HG03139 (cell line): ENCODE measurements around the gene PMM2.
"Not testable (repeated sequence)": the region's sequence is repeated elsewhere in the genome, so short reads cannot be mapped to it uniquely, and the experiment has no call there.

Experiments used
- ATAC-seq: cut with Tn5 transposase; IDR thresholded peaks from one replicate; pipeline ENCODE4 v1.9.1; 2021; ENCODE audit not compliant: unreplicated experiment

Gene PMM2

DNA sequence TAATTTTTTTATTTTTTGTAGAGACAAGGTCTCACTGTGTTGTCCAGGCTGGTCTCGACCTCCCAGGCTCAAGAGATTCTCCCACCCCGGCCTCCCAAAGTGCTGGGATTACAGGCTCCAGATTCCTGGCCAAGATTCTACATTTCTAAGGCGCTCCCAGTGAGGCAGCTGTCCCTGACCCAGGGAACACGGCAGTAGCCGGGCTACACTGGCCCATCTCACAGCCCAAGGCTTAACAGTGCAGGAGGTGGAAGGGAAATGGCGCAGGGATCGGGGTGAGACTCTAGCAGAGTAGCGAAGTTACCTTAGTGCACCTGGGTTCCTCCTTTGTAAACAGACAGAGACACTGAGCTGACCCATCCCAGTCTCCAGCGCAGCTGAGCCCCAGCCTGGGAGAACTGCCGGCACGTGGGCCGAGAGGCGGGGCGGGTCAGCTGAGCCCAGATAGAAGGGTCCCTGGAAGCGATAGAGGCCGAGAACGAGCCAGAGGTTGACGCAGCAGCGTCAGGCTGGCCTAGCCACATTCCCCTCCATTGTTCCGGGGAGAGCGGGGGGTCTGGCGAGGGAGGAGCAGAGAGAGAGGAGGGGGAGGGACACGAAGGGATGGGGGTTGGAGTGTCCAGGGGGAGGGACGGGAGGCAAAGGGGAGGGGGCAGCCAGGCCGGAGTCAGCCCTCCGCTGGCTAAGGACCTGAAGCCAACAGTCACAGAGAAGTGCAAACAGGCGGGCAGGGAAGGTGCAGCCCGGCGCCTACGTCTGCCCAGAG is 68.7 kb downstream of the PMM2 start:
- no peak for ATAC-seq

DNA sequence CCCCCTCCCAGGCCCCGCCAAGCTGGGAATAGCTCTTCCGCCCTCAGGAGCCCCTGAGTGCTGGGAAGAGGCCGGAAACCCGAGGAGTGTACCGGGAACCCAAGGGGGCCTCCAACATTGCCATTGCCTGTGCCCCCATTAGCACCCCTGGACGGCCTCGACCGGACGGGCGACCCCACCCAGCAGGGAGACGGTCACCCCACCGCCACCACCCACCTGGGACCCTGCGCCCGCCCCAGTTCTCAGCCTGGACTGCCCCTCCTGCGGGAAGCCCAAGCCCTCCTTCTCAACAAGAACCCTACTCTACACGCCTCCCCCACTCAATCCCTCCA is 69.2 kb downstream of the PMM2 start:
- ATAC-seq = no peak

GRCh38 chr16:8867216-8867931 is 69.7 kb downstream of the PMM2 start:
- ATAC-seq = no peak

- ATAC-seq = no peak
Observed at GRCh38 chr16:8867932-8868415, 70.3 kb downstream of the PMM2 start.

DNA sequence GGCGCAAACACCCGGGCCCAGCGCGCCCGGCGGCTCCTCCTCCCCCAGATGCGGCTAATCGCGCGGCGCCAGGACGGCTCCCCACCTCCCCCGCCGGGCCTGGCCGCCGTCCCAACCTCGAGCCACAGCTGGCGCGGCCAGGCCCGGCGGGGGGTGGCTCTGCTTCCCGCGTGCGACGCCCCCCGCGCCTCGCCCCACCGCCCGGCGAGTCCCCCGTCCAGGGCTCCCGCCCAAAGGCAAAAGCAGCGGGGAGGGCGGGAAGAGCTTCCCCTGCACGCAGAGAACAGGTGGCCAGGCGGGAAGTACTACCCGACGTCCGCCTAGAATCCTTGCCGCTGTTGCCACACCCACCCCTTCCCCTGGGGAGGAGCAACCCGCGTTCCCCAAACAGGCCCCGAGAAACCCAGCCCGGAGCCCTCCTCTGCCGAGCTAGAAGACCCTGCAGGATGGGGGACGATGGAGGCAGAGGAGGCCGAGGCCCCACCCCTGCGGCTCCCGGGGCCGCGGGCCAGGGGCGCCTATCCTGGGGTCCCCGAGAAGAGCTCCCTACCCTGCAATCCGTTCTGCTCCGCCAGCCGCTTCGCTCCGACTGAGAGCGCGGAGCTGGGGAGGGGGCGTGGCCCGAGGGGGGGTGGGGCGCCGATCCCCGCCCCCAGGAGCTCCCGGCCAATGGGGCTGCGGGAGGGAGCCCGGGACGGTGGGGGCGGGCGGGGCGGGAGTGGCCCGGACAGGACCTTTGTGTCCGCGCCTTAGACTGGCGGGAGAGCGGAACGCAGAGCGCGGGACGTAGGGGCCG is 71.0 kb downstream of the PMM2 start, which contains the start of gene CARHSP1:
Gene CARHSP1, minus strand, starts transcription at position 591 of the 796 bp plus-strand sequence. CDS start 9,678 bp downstream, outside the sequence.
- ATAC-seq = peak; percentile 55

DNA sequence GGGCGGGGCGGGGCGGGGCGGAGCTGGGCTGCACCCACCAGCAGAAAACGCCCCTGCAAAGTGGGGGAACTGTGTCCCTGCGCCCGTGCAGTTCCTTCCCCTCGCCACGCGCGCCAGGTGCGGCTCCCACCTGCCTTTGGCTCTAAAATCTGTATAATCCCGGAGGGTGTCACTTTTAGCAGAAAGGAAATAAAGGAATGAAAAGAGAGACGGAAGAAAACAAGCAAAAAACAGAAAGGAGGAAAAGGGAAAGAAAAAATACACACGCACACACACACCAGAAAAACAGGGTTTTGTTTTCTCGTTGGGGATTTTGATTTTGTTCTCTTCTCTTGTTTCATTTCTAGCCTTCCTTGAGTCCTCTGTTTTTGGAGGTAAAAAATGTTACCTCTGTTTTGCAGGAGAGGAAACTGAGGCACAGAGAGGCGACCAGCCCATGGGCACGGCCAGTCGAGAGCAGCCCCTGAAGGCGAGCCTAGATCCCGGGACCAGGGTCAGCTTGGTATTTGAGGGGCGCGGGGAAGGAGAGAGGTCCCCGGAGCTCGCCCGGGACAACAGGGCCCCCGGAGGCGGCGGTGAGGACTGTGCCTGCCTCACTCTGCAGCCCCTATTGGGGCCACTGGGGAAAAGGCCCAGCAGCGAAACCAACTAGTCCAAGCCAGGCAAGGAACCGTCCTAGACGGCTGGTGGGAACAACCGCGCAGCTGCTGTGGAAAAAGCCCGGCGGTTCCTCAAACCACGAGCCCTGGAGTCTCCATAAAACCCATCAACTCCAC is 71.8 kb downstream of the PMM2 start:
- no peak for ATAC-seq

GRCh38 chr16:8869988-8870241 is 72.3 kb downstream of the PMM2 start:
- not testable (repeated sequence) for ATAC-seq

DNA sequence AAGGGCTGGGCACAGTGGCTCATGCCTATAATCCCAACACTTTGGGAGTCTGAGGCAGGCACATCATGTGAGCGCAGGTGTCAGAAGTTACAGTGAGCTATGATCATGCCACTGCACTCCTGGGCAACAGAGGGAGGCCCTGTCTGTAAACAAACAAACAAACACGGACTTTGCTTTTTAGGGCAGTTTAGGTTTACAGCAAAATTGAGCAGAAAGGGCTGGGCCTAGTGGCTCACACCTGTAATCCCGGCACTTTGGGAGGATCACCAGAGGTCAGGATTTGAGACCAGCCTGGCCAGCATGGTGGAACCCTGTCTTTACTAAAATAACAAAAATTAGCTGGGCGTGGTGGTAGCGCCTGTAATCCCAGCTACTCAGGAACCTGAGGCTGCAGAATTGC is 74.4 kb downstream of the PMM2 start:
- ATAC-seq = no peak

DNA sequence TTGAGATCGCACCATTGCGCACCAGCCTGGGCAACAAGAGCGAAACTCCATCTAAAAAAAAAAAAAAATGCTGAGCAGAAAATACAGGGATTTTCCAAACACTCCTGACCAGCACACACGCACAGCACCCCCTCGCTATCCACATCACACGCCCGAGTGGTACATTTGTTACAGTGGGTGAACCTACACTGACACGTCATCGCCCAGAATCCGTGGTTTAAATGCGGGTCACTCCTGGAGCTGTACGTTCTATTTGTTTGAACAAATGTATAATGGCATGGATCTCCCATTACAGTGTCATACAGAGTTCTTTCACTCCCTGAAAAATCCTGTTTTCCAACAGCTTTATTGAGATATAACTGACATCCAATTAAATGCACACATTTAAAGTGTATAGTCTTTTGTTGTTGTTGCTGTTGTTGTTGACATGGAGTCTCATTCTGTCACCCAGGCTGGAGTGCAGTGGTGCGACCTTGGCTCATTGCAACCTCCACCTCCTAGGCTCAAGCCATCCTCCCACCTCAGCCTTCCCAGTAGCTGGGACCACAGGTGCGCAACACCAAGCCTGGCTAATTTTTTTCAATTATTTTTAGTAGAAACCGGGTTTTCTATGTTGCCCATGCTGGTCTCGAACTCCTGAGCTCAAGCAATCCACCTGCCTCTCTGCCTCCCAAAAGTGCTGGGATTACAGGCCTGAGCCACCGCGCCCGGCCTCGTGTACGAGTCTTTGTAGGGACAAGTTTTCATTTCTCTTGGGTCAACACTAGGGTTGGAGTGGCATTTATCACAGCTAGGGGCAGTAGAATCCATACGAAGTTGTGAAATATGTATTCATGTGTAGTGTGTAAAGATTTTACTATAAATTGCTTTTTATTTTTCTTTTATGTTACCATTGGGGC is 75.6 kb downstream of the PMM2 start:
- no peak for ATAC-seq

- ATAC-seq = not testable (repeated sequence)
Observed at GRCh38 chr16:8873866-8874195, 76.2 kb downstream of the PMM2 start.

DNA sequence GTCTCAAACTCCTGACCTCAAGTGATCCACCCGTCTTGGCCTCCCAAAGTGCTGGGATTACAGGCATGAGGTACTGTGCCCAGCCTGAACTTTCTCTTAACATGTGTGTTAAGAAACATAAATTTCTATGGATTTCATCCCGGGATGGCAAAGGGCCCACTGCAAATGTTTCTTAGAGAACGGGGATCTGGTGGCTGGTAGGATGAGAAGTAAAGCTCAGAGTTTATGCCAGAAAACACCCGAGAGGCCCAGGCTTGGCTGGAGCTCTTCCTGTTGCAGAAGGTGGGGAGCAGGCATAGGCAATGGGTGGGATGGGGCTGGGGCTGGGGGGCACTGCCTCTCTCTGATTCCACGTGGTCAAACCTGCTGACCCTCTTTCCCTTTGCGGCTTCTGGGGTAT is 76.7 kb downstream of the PMM2 start:
- ATAC-seq = no peak

DNA sequence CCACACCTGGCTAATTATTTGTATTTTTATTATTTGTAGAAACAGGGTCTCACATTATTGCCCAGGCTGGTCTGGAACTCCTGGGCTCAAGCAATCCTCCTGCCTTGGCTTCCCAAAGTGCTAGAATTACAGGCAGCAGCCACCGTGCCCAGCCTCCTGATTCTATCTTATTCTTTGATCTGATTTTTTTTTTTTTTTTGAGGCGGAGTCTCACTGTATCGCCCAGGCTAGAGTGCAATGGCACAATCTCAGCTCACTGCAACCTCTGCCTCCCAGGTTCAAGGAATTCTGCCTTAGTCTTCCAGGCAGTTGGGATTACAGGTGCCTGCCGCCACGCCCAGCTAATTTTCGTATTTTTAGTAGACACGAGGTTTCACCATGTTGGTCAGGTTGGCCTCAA is 77.7 kb downstream of the PMM2 start:
- ATAC-seq = not testable (repeated sequence)

DNA sequence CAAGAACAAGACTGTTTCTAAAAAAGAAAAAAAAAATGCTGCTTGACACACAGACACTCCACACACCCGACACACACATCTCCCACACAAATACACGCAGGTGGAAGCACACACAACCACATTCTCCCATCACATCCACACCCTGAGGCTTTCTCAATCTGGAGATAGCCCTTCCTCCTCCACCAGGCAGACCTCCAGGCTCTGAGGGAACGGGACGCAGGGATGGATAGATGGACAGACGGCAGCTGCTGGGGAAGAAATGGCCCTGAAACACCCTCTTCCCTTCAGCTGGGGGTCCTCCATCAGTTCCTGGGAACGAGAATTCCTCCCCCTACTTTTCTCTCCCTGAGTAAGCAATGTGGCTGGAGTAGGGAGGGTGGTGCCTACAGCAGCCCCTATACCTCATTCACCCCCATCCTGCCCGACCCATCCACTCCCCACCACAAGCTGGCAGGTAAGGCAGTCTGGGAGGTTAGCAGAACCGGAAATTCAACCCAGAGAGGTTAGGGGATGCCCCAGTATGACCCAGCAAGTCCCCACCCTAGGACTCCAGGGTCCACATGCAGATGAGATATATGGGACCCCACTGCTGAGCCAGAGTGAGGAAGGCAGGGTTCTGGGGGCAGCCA is 80.4 kb downstream of the PMM2 start:
- no peak for ATAC-seq

GRCh38 chr16:8878523-8878911 is 80.9 kb downstream of the PMM2 start:
- no peak for ATAC-seq

DNA sequence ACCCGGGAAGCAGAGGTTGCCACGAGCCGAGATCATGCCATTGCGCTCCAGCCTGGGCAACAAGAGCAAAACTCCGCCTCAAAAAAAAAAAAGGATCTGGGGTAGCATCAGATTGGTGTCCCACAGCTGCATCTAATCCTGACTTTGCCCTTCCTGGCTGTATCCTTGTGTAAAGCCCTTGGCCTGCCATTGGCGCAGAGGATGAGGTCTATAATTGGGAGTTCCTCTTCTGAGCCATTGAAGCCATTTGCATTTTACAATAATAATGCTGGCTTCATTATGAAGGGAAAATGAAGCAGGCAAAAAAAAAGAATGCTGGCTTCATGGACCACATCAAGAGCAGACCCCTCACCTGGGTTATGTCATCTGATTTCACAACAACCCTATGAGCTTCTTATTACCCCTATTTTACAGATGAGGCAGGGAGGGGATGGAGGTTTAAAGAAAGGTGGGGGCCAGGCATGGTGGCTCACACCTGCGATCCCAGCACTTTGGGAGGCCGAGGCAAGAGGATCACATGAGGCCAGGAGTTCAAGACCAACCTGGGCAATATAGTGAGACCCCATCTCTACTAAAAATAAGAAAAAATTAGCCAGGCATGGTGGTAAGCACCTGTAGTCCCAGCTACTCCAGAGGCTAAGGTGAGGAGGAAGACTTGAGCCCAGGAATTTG is 83.3 kb downstream of the PMM2 start:
- ATAC-seq = no peak

DNA sequence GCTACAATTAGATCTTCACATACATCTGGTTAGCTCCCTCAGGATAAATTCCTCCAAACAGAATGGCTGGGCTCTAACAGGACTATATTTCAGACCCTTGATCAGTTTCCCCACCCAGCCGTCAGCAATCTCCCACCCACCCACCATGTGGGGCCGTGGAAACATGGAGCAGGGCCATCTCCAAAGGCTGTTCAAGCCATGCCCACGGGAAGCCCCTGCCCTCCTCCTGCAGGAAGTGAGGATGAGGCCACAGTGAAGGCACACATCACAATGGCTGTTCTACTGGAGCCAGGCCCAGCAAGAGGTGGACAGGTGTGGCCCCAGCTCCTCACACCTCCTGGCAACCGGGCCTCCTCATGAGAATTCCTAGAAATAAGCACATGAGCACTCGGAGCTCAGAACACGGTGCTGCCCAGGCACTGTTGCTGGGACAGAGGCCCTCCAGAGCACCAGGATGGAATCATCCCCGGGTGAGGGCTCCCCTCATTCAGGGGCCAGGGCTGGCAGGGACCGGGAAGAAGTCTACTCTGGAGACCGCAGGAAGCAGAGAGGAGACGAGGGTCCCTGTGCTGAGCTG is 84.5 kb downstream of the PMM2 start, which contains the start of gene LITAFD:
Gene LITAFD, plus strand, starts transcription at position 311 of the 577 bp plus-strand sequence. CDS start 2,005 bp downstream, outside the sequence.
- ATAC-seq = no peak

GRCh38 chr16:8882725-8883377 is 85.2 kb downstream of the PMM2 start:
- ATAC-seq = no peak
